Liver (tissue), 9 donors: ENCODE data around the gene LRMDA. TPM values are rescaled to one million over a fixed set of nuclear protein-coding genes. Genes with fewer than 3 reads are reported as not detected.

Experiments
- DNase-seq: peaks from one replicate; pipeline ENCODE4 v3.0.0-alpha.2; 2017; ENCODE audit warnings: low spot score
- H3K27ac ChIP-seq, 2 donors: one replicate each; pipeline ENCODE4 v1.7.0; 2013; ENCODE audit warnings: inconsistent platforms in 2 of 2, low read length in 2 of 2, control low read depth in 1 of 2, low read depth in 1 of 2, mild to moderate bottlenecking in 1 of 2
- H3K27me3 ChIP-seq, 4 donors: one replicate each; pipeline versions ENCODE4 v1.6.1 to v1.7.0; 2013; ENCODE audit warnings: low read length in 3 of 4, inconsistent platforms in 1 of 4, mild to moderate bottlenecking in 1 of 4, moderate library complexity in 1 of 4; ENCODE audit not compliant: control insufficient read depth in 4 of 4, insufficient read depth in 4 of 4
- H3K36me3 ChIP-seq, 4 donors: one replicate each; pipeline versions ENCODE4 v1.6.1 to v1.7.0; 2013; ENCODE audit warnings: low read length in 3 of 4, mild to moderate bottlenecking in 3 of 4, low read depth in 1 of 4, moderate library complexity in 1 of 4; ENCODE audit not compliant: control insufficient read depth in 4 of 4, insufficient read depth in 3 of 4
- H3K4me1 ChIP-seq, 4 donors: one replicate each; pipeline versions ENCODE4 v1.6.1 to v1.7.0; 2013; ENCODE audit warnings: low read length in 3 of 4, mild to moderate bottlenecking in 3 of 4, moderate library complexity in 1 of 4; ENCODE audit not compliant: control insufficient read depth in 4 of 4, insufficient read depth in 4 of 4
- H3K4me3 ChIP-seq, 3 donors: one replicate each; pipeline versions ENCODE4 v1.6.1 to v1.7.0; 2013; ENCODE audit warnings: low read length in 3 of 3, control low read depth in 1 of 3, low read depth in 1 of 3, mild to moderate bottlenecking in 1 of 3
- H3K9ac ChIP-seq, 2 donors: one replicate each; pipeline ENCODE4 v1.7.0; 2013; ENCODE audit warnings: low read length in 2 of 2, mild to moderate bottlenecking in 2 of 2, moderate library complexity in 2 of 2, control low read depth in 1 of 2, low read depth in 1 of 2
- H3K9me3 ChIP-seq, 4 donors: one replicate each; pipeline versions ENCODE4 v1.6.1 to v1.7.0; 2013; ENCODE audit warnings: low read length in 3 of 4; ENCODE audit not compliant: control insufficient read depth in 4 of 4
- ATF3 ChIP-seq: IDR thresholded peaks from 2 replicates; pipeline ENCODE4 v1.6.1; 2016; ENCODE audit warnings: antibody characterized with exemption
- EGR1 ChIP-seq, 2 donors: IDR thresholded peaks; 2 replicates each; pipeline ENCODE4 v1.6.1; 2016 to 2018; ENCODE audit warnings: antibody characterized with exemption in 2 of 2, low read depth in 2 of 2
- FOXA1 ChIP-seq: IDR thresholded peaks from 2 replicates; pipeline ENCODE4 v1.6.1; 2016; ENCODE audit warnings: antibody characterized with exemption
- FOXA2 ChIP-seq: IDR thresholded peaks from 2 replicates; pipeline ENCODE4 v1.6.1; 2016; ENCODE audit warnings: antibody characterized with exemption
- GABPA ChIP-seq, 2 donors: IDR thresholded peaks in 1 of 2; conservative IDR thresholded peaks in 1 of 2; 2 replicates each; pipeline ENCODE4 v1.6.1; 2016; ENCODE audit warnings: antibody characterized with exemption in 2 of 2, mild to moderate bottlenecking in 1 of 2, moderate library complexity in 1 of 2
- HNF4A ChIP-seq, 2 donors: conservative IDR thresholded peaks; 2 replicates each; pipeline ENCODE4 v1.6.1; 2016; ENCODE audit warnings: antibody characterized with exemption in 2 of 2, mild to moderate bottlenecking in 2 of 2
- HNF4G ChIP-seq: IDR thresholded peaks from 2 replicates; pipeline ENCODE4 v1.6.1; 2016; ENCODE audit warnings: antibody characterized with exemption
- JUND ChIP-seq, 2 donors: IDR thresholded peaks; 2 replicates each; pipeline ENCODE4 v1.6.1; 2016; ENCODE audit warnings: antibody characterized with exemption in 2 of 2
- MAX ChIP-seq: IDR thresholded peaks from 2 replicates; pipeline ENCODE4 v1.6.1; 2016; ENCODE audit warnings: antibody characterized with exemption
- NR2F2 ChIP-seq: IDR thresholded peaks from 2 replicates; pipeline ENCODE4 v1.6.1; 2016; ENCODE audit warnings: antibody characterized with exemption
- RAD21 ChIP-seq, 2 donors: IDR thresholded peaks; 2 replicates each; pipeline ENCODE4 v1.6.1; 2016; ENCODE audit warnings: antibody characterized with exemption in 2 of 2, mild to moderate bottlenecking in 2 of 2
- RXRA ChIP-seq, 2 donors: IDR thresholded peaks; 2 replicates each; pipeline ENCODE4 v1.6.1; 2017 to 2018; ENCODE audit warnings: antibody characterized with exemption in 2 of 2, mild to moderate bottlenecking in 1 of 2
- SP1 ChIP-seq: IDR thresholded peaks from 2 replicates; pipeline ENCODE4 v1.6.1; 2018; ENCODE audit warnings: antibody characterized with exemption, mild to moderate bottlenecking
- TAF1 ChIP-seq: conservative IDR thresholded peaks from 2 replicates; pipeline ENCODE4 v1.6.1; 2016; ENCODE audit warnings: antibody characterized with exemption, mild to moderate bottlenecking
- YY1 ChIP-seq: IDR thresholded peaks from 2 replicates; pipeline ENCODE4 v1.6.1; 2016; ENCODE audit warnings: antibody characterized with exemption, mild to moderate bottlenecking
- ZBTB33 ChIP-seq: IDR thresholded peaks from 2 replicates; pipeline ENCODE4 v1.6.1; 2016; ENCODE audit warnings: antibody characterized with exemption
- WGBS: extraction: QIAGEN DNeasy Blood & Tissue Kit; methylation state at CpG from one replicate; pipeline ENCODE4 v1.1.7; 2013; 5-methylcytosine and 5-hydroxymethylcytosine counted together
- polyA plus RNA-seq, 2 donors: library from polyadenylated mRNA; stranded (reverse) in 1 of 2; unstranded in 1 of 2; fragments of 200-250 nt in 1 of 2; fragments of >200 nt in 1 of 2; fragmentation: Nextera tagmentation in 1 of 2; extraction: Ambion mirVana in 1 of 2; gene quantifications; one replicate each; pipeline versions ENCODE4 v1.2.1 to v1.2.3, GENCODE V29; 2013 to 2015
- total RNA-seq, 2 donors: library from RNA; depleted of rRNA; stranded (reverse); fragments of >200 nt; gene quantifications; one replicate each; pipeline ENCODE4 v1.2.3, GENCODE V29; 2014
- TF ChIP-seq, protein P1 (sequence below): fragments of 150-350 bp; IDR thresholded peaks from 2 replicates; pipeline ENCODE4 v1.5.1; 2017; ENCODE audit warnings: improper control_type of control experiment, low read depth, low read length; ENCODE audit not compliant: missing input control
- TF ChIP-seq, protein P2 (sequence below): IDR thresholded peaks from 2 replicates; pipeline ENCODE4 v1.6.1; 2016; ENCODE audit warnings: antibody characterized with exemption, mild to moderate bottlenecking
- donor health status: healthy.
- donor health status: healthy.
- donor health status: healthy.
- donor health status: healthy.
- donor health status: healthy.

Gene LRMDA
- total and polyA plus RNA-seq, 4 donors = 7.9 to 15.8 (median 11.3) TPM

DNA sequence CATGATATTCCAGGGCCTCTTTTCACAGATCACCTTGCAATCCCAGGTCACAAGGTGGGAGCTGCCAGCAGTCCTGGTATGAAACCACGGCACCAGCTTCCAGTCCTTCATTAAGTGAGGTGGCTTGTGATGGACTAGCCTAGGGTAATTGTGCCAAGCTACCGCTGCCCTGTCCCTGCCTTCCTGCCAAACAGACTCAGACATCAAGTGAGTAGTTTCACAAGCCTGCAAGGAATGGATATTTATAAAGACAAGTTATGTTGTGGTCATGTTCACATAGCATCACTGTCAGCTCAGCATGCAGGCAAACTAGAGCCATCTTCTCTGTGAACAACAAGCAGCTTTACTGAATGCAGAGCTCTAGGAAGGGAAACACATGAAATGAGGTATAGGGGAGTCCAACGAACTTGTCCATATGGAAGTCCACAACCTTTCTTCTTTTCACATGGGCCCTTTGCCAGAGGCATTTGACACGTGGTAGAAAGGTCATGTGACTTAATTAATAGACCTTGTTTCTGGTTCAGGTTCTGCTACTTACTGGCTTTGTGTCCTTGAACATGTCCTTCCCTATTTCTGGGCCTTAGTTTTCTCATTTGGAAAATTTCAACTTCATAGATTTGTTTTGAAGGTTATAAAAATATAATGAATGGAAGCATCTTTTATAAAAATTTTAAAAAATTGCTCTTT lies 1145.0 kb downstream of the LRMDA start:
- H3K4me3 ChIP-seq = no peak overlapping the region
- no peaks in the 10 kb centered on the region for H3K4me1 ChIP-seq
- H3K27me3 ChIP-seq = no peaks in the 10 kb centered on the region
- no peak for TF ChIP-seq EGR1 (IDR thresholded peaks at IDR 0.05; ENCODE audit: low read depth in 2 of 2)
- TF ChIP-seq, protein P1, sequence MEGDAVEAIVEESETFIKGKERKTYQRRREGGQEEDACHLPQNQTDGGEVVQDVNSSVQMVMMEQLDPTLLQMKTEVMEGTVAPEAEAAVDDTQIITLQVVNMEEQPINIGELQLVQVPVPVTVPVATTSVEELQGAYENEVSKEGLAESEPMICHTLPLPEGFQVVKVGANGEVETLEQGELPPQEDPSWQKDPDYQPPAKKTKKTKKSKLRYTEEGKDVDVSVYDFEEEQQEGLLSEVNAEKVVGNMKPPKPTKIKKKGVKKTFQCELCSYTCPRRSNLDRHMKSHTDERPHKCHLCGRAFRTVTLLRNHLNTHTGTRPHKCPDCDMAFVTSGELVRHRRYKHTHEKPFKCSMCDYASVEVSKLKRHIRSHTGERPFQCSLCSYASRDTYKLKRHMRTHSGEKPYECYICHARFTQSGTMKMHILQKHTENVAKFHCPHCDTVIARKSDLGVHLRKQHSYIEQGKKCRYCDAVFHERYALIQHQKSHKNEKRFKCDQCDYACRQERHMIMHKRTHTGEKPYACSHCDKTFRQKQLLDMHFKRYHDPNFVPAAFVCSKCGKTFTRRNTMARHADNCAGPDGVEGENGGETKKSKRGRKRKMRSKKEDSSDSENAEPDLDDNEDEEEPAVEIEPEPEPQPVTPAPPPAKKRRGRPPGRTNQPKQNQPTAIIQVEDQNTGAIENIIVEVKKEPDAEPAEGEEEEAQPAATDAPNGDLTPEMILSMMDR = no peak
- TF ChIP-seq RAD21 (IDR thresholded peaks at IDR 0.05) = no peak
- TF ChIP-seq JUND (IDR thresholded peaks at IDR 0.05) = no peak
- TF ChIP-seq NR2F2 = no peak
- no peak for TF ChIP-seq HNF4G
- no peak for TF ChIP-seq FOXA1
- TF ChIP-seq YY1 = no peak
- WGBS = 81% methylated on average over 4 of the region's 4 CpGs
- H3K9ac ChIP-seq = no peak overlapping the region
- H3K27ac ChIP-seq = no peak overlapping the region
- DNase-seq = no peak
- H3K9me3 ChIP-seq = no peaks in the 10 kb centered on the region
- no peaks in the 10 kb centered on the region for H3K36me3 ChIP-seq

DNA sequence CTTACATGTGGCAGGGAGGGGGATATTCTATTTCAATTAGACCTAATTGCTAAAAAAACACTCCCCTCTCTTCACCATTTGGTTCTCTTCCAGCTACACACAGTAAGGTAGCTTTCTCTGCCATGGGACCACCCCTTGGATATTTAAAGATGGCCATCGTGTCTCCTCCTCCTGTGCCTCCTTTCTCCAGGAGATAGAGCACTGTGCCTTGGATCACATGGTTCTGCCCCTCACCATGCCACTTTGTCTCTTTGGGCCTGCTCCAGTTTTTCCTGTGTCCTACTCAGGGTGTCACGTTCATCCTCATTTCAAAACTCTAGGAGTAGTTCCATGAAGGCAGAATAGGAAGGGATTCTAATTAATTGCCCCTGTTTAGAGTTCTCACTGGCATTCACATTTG lies 1146.0 kb downstream of the LRMDA start:
- Histone ChIP-seq H3K27ac (no peak overlapping the region), H3K36me3 (no peaks in the 10 kb centered on the region), H3K9ac (no peak overlapping the region), H3K27me3 (no peaks in the 10 kb centered on the region), H3K4me1 (no peaks in the 10 kb centered on the region), H3K9me3 (no peaks in the 10 kb centered on the region), H3K4me3 (no peak overlapping the region)
- 90% methylated on average over 2 of the region's 2 CpGs for whole genome bisulfite sequencing
- DNase-seq = no peak
- TF ChIP-seq YY1 = no peak
- no peak for TF ChIP-seq GABPA (IDR thresholded peaks at IDR 0.05 in 1 of 2, conservative IDR thresholded peaks at IDR 0.05 in 1 of 2)
- no peak for TF ChIP-seq MAX
- TF ChIP-seq JUND (IDR thresholded peaks at IDR 0.05) = no peak
- no peak for TF ChIP-seq SP1
- TF ChIP-seq FOXA1 = no peak
- TF ChIP-seq NR2F2 = no peak
- no peak for TF ChIP-seq RAD21 (IDR thresholded peaks at IDR 0.05)
- no peak for TF ChIP-seq HNF4G
- TF ChIP-seq HNF4A (conservative IDR thresholded peaks at IDR 0.05) = no peak
- no peak for TF ChIP-seq TAF1
- no peak for TF ChIP-seq RXRA (IDR thresholded peaks at IDR 0.05)
- no peak for TF ChIP-seq ATF3
- TF ChIP-seq, protein P1 = no peak
- TF ChIP-seq, protein P2, sequence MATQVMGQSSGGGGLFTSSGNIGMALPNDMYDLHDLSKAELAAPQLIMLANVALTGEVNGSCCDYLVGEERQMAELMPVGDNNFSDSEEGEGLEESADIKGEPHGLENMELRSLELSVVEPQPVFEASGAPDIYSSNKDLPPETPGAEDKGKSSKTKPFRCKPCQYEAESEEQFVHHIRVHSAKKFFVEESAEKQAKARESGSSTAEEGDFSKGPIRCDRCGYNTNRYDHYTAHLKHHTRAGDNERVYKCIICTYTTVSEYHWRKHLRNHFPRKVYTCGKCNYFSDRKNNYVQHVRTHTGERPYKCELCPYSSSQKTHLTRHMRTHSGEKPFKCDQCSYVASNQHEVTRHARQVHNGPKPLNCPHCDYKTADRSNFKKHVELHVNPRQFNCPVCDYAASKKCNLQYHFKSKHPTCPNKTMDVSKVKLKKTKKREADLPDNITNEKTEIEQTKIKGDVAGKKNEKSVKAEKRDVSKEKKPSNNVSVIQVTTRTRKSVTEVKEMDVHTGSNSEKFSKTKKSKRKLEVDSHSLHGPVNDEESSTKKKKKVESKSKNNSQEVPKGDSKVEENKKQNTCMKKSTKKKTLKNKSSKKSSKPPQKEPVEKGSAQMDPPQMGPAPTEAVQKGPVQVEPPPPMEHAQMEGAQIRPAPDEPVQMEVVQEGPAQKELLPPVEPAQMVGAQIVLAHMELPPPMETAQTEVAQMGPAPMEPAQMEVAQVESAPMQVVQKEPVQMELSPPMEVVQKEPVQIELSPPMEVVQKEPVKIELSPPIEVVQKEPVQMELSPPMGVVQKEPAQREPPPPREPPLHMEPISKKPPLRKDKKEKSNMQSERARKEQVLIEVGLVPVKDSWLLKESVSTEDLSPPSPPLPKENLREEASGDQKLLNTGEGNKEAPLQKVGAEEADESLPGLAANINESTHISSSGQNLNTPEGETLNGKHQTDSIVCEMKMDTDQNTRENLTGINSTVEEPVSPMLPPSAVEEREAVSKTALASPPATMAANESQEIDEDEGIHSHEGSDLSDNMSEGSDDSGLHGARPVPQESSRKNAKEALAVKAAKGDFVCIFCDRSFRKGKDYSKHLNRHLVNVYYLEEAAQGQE = no peak
- TF ChIP-seq EGR1 (IDR thresholded peaks at IDR 0.05; ENCODE audit: low read depth in 2 of 2) = no peak
- TF ChIP-seq ZBTB33 = no peak
- no peak for TF ChIP-seq FOXA2
